C1 segment of cervical spinal cord (tissue), 14 donors: Measurements from ENCODE around the gene FOXP4.
A peak's percentile ranks its signal among the peaks of the same experiment; 100 is the strongest.
"Not testable (repeated sequence)": the region's sequence is repeated elsewhere in the genome, so short reads cannot be mapped to it uniquely, and the experiment has no call there.

Experiments
- DNase-seq, 14 donors: peaks; one replicate each; lab custom pipeline; 2025; lab: John Stamatoyannopoulos, UW

The FOXP4 gene

GRCh38 chr6:41596807-41597206 lies 50.6 kb downstream of the FOXP4 start:
- no peak for DNase-seq

GRCh38 chr6:41597246-41598000 lies 51.2 kb downstream of the FOXP4 start:
- DNase-seq, result no peak

GRCh38 chr6:41598670-41599014 lies 52.5 kb downstream of the FOXP4 start:
- DNase-seq, result no peak

GRCh38 chr6:41599015-41599851 lies 53.1 kb downstream of the FOXP4 start:
- DNase-seq, result no peak

GRCh38 chr6:41599852-41600445 lies 53.8 kb downstream of the FOXP4 start:
- no peak for DNase-seq

- no peak for DNase-seq
These were observed 54.5 kb downstream of the FOXP4 start for GRCh38 chr6:41600499-41601247.

GRCh38 chr6:41601248-41601549 lies 55.0 kb downstream of the FOXP4 start:
- no peak for DNase-seq

GRCh38 chr6:41602422-41602743 lies 56.2 kb downstream of the FOXP4 start:
- DNase-seq, result no peak

- DNase-seq, result peak in 12 of 14 donors; percentile 14 to 84 (median 48)
These were observed 56.9 kb downstream of the FOXP4 start for GRCh38 chr6:41602864-41603608.

GRCh38 chr6:41604006-41604405 lies 57.8 kb downstream of the FOXP4 start:
- DNase-seq, result no peak

GRCh38 chr6:41605649-41606048 lies 59.5 kb downstream of the FOXP4 start:
- no peak for DNase-seq

- no peak for DNase-seq
These were observed 60.9 kb downstream of the FOXP4 start for GRCh38 chr6:41607036-41607435.

GRCh38 chr6:41607736-41608135 lies 61.6 kb downstream of the FOXP4 start:
- DNase-seq, result no peak

- DNase-seq, result no peak
These were observed 62.4 kb downstream of the FOXP4 start for GRCh38 chr6:41608443-41609151.

- DNase-seq, result no peak
These were observed 68.5 kb downstream of the FOXP4 start for GRCh38 chr6:41614715-41615114.

- no peak for DNase-seq
These were observed 69.1 kb downstream of the FOXP4 start for GRCh38 chr6:41615311-41615710.

GRCh38 chr6:41618598-41618997 lies 72.4 kb downstream of the FOXP4 start:
- DNase-seq, result no peak

- not testable (repeated sequence) for DNase-seq
These were observed 73.0 kb downstream of the FOXP4 start for GRCh38 chr6:41619193-41619592.

GRCh38 chr6:41621367-41621766 lies 75.2 kb downstream of the FOXP4 start:
- no peak for DNase-seq

GRCh38 chr6:41621802-41622201 lies 75.6 kb downstream of the FOXP4 start:
- DNase-seq, result no peak
